ENCODE results near the gene MPPED1.

- TF ChIP-seq, protein P1, sequence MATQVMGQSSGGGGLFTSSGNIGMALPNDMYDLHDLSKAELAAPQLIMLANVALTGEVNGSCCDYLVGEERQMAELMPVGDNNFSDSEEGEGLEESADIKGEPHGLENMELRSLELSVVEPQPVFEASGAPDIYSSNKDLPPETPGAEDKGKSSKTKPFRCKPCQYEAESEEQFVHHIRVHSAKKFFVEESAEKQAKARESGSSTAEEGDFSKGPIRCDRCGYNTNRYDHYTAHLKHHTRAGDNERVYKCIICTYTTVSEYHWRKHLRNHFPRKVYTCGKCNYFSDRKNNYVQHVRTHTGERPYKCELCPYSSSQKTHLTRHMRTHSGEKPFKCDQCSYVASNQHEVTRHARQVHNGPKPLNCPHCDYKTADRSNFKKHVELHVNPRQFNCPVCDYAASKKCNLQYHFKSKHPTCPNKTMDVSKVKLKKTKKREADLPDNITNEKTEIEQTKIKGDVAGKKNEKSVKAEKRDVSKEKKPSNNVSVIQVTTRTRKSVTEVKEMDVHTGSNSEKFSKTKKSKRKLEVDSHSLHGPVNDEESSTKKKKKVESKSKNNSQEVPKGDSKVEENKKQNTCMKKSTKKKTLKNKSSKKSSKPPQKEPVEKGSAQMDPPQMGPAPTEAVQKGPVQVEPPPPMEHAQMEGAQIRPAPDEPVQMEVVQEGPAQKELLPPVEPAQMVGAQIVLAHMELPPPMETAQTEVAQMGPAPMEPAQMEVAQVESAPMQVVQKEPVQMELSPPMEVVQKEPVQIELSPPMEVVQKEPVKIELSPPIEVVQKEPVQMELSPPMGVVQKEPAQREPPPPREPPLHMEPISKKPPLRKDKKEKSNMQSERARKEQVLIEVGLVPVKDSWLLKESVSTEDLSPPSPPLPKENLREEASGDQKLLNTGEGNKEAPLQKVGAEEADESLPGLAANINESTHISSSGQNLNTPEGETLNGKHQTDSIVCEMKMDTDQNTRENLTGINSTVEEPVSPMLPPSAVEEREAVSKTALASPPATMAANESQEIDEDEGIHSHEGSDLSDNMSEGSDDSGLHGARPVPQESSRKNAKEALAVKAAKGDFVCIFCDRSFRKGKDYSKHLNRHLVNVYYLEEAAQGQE (IDR thresholded peaks at IDR 0.05; ENCODE audit: low read depth): no peak
- TF ChIP-seq, protein P2, sequence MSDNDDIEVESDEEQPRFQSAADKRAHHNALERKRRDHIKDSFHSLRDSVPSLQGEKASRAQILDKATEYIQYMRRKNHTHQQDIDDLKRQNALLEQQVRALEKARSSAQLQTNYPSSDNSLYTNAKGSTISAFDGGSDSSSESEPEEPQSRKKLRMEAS (IDR thresholded peaks at IDR 0.05): no peak
- no peak for TF ChIP-seq EP300 (IDR thresholded peaks at IDR 0.05; ENCODE audit: borderline replicate concordance)
- no peak for TF ChIP-seq RAD21 (IDR thresholded peaks at IDR 0.05; ENCODE audit: low read depth)
- no peak for TF ChIP-seq YY1 (IDR thresholded peaks at IDR 0.05; ENCODE audit: low read depth)
- TF ChIP-seq CREB1 (IDR thresholded peaks at IDR 0.05; ENCODE audit: low read depth): no peak
- TF ChIP-seq NFIC (IDR thresholded peaks at IDR 0.05): no peak
- no peak for TF ChIP-seq CEBPB (IDR thresholded peaks at IDR 0.05)
- TF ChIP-seq ZBTB7A (IDR thresholded peaks at IDR 0.05; ENCODE audit: low read depth): no peak
- no peak for TF ChIP-seq TAF1 (IDR thresholded peaks at IDR 0.05; ENCODE audit: low read depth)
- TF ChIP-seq EGR1 (IDR thresholded peaks at IDR 0.05): no peak
- TF ChIP-seq FOXM1 (IDR thresholded peaks at IDR 0.05; ENCODE audit: borderline replicate concordance, low read depth): no peak
- TF ChIP-seq TEAD4 (IDR thresholded peaks at IDR 0.05): no peak
- TF ChIP-seq USF1 (IDR thresholded peaks at IDR 0.05): no peak
Measured at GRCh38 chr22:43440104-43440387, 28.2 kb downstream of the MPPED1 start.
